Glomerular endothelial cell (primary cell): Measurements from ENCODE around the gene HLCS. TPM values are rescaled to one million over a fixed set of nuclear protein-coding genes. Genes with fewer than 3 reads are reported as not detected.

Experiments used
- DNase-seq: peaks from one replicate; pipeline ENCODE4 v3.0.0-alpha.2; 2011; ENCODE audit warnings: low read depth, low spot score; ENCODE audit errors: extremely low read depth
- total RNA-seq: library from RNA; depleted of rRNA; stranded (reverse); fragments of >200 nt; gene quantifications from 2 replicates; pipeline ENCODE4 v1.2.3, GENCODE V29; 2015

The HLCS gene
- total RNA-seq, 1 donor from 2014 or later = 18.2 TPM

DNA sequence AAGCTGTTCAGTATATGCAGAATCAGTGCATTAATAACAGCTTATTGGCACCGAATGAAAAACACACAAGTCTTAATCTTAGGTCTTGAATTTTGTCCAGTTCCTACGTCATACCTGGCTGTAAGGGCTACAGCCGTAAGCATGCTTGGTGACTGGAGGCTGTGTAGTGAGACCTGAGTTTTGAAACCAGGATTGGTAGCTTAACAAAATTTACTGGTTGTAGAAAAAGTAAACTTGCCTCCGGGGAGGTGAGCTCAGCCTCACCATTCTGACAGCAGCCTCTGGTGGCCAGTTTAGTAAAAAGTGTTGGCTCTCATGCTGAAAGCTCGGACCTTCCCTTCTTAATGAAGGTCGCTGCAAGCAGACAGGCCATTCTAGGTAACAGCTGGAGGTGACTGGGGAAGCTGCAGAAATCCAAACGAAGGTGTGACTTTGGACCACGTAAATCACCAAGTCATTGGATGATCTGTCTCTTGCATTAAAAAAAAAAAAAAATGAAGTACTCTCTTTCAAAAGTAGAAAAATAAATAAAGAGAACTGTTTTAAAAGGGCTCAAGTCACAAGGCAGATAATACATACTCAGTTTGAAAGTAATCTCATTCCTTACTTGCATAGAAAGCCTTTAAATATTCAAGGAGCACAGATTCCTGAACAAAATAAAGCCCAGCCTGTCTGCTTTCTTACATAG, 48.9 kb downstream of the HLCS start:
- DNase-seq = no peak

DNA sequence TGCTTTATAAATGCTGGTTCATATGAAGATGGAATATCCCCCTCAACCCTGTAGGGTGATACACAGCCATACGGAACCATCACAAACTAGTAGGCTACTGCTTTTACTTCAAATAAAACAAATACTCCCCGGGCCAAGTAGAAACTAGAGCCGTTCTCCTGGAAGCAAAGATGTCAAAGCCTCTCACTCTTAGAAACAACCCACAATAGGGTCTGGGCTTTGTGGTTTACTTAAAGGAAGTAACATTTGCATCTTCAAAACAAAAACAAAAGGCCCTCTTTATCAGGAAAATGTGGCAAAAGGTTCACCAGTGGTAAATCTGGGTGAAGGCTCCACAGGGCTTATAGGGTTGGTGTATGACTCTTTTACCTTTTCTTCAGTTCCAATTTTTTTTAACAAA, 49.8 kb downstream of the HLCS start:
- no peak for DNase-seq

DNA sequence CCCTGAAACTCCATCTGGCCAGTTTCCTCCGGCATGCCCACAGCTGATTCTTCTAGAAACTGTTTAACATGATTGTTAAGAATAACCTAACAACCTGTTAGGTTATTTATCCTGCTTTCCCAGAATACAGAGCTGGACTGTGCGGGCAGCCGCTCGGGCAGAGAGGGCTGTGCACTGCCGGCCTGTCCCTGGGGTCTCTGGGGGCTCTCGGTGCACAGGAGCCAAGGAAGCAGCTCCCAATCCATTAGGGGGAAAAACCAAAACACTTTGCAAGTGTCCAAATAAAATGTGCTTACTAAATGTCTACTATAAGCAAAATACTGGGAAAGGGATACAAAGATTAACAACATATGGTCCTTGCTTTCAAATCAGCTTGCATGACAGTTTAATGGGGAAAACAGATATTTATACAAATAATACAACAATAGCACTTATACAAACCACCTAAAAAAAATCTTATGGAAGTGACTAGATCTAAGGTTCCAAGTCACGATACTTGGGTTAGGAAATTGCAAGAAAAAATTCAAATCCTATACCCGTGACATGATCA, 50.7 kb downstream of the HLCS start:
- DNase-seq = no peak

DNA sequence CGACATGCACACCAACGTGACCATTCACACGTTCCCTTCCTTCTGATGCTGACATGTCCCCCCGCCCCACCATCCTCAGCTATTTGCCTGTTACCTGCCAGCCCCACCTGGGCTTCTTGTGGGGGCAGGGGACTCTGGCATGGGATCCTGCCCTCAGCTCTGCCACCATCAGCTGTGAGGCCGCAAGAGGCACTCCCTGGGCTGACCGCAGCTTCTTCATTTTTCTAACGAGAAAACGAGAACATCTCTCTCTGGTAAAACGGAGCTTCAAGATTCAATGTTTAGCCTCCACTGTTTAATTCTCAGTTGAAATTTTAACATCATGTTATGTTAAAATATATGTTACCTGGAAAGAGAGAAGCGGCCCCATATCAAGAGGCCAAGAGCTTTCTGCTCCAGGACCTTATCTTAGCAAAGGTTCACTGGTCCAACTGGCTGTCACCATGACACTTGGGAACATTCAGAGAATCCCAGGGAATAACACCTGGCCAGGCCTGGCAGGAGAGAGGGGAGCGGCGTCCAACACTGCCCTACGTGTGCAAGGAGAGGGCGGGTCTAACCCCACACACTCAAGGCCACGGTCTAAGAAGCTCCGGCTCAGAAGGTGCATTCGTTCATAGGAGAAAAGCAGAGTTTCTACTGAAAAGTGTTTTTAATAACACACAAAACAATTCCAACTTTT, 51.3 kb downstream of the HLCS start:
- no peak for DNase-seq

DNA sequence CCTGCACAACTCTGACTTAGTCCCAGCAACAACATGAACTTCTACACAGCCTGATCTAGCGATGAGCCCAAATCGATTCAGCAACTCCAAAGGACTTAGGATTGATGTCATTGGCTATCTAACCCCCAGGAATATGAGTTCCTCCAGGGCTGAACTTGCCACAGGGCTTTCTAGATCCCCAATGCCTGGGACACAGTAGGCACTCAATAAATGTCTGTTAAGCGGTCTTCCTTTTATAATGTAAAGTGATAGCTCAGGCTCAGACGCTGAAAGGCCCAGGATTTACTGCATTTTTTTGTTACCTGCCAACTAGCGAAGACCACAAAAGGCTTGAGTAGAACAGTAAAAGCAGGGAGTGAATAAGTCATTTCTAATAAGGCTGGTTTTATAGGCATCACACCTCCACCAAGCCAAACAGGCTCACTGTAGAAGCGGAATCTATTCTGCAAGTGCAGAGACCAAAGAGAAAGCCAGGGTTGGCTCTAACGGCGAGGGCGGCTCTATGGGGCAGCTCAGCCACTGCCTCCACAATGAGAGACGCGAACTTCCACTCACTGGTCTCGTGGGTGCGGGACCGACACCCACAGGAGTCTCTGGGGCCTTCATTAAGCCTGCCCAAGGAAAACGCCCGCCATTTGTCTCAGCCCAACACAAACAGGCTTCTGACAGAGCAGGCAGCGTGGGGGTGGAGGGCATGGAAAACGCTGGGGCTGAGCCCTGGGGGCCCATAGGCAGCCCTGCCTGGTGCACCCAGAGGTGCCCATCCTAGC, 52.0 kb downstream of the HLCS start:
- DNase-seq = no peak

DNA sequence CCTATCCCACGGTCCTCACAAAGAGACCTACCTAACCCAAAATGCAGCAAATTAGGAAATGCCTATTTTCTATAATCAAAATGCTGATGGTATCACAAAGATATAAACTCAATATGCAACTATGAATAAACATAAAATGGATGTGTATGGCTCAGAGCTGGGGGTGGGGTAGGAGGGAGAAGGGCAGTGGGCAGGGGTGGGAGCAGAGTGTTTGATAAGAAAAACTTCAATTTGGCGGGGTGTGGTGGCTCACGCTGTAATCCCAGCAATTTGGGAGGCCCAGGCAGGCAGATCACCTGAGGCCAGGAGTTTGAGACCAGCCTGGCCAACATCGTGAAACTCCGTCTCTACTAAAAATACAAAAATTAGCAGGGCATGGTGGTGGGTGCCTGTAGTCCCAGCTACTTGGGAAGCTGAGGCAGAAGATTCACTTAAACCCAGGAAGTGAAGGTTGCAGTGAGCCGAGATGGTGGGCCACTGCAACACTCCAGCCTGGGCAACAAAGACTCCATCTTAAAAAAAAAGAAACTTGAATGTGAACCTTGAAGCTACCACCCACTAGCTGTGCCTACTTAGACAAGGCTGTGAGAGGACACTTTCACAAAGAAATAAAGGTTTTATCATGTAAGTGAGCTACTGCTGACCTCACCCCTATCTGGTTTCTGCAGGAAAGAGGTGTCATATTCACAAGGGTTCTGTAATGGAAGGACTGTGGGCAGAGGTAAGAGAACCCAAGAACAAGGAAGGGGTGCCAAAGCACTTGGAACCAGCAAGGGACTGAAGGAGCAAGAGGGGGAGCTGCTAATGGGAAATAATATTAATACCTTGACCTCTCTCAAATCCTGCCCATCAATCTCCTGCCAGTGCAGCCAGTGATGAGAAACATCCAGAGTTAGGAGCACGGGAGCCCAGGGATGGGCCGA, 53.0 kb downstream of the HLCS start:
- DNase-seq = no peak

DNA sequence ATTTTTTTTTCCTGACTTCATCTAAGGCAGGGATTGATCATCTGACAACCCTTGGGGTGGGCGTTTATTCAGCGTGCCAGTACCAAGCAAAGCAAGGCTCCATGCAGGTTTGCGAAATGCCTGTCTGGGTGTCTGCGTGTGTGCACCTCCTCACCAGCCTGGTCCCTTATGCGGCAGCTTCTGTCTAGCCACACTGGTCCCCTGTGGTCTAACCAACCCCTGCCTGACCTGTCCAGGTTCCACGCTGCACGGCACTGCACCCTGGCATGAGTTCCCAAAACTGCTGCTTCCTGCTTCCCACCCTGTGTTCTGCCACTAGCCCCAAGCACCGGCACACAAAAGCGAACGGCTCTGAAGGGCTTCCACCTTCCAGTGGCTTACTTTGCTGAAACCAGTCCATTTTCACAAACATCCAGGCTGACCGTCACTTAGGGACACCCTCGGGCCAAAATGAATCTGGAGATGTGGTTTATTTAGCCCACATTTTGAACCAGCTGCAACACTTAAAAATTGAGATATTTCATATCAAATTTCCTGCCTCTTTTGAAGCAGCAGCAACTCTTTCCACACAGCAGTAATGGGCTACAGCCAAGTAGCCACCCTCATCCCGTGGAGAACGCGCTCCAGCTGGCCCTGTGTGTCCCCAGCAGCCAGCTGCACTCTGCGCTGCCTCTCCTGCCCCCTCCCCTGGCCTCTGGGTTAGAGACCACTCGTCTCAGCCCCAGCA, 55.7 kb downstream of the HLCS start:
- no peak for DNase-seq

DNA sequence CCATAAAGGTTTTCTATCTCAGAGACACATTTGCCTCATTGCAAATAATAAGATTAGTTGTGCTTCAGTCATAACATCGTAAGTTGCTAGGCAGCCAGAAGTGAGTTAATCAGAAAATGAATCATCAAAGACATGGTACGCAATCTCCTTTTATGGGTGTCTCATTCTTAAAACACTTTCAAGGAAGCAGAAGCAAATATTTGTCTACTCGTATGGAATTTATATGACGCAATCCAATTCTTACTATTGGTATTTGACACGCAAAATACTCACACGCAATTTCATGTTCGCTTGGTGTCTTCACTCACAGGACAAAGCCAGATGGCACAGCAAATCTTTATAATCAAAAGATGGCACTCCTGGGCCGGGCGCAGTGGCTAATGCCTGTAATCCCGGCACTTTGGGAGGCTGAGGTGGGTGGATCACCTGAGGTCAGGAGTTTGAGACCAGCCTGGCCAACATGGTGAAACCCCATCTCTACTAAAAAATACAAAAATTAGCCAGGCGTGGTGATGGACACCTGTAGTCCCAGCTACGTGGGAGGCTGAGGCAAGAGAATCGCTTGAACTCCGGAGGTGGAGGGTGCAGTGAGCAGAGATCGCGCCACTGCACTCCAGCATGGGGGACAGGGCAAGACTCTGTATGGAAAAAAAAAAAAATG, 56.4 kb downstream of the HLCS start:
- DNase-seq = peak; percentile 94

DNA sequence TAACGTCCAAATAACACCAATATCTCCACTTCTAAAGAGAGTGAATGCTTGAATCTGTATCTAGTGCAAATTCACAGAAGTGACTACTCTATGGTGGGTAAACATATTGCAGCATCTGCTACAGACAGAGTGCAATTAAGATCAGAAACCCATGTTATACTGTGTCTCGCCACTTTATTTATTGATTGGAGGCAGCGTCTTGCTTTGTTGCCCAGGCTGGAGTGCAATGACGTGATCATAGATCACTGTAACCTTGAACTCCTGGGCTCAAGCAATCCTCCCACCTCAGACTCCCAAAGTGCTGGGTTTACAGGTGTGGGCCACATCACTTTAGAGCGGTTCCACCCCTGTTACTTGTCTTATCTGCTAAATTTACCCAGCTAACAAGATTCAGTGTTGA, 57.0 kb downstream of the HLCS start:
- DNase-seq = no peak

DNA sequence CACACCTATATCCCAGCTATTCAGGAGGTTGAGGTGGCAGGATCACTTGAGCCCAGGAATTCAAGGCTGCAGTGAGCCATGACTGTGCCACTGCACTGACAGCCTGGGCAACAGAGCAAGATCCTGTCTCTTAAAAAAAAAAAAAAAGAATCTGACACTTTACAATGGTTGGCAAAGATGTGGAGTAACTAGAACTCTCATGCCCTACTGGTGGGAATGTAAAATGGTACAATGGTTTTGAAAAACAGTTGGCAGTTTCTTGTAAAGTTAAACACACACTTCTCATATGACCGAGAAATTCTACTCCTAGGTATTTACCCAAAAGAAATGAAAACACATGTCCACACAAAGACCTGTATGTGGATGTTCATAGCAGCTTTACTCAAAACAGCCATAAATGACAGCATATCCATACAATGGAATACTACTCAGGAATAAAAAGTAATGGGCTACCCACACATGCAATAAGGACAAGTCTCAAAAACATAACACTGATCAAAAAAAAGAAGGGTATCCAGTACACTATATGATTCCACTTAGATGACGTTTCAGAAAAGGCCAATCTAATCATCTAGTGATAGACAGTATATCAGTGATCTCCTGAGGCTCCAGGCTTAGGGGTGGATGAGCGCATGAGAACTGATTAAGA, 58.1 kb downstream of the HLCS start:
- no peak for DNase-seq

DNA sequence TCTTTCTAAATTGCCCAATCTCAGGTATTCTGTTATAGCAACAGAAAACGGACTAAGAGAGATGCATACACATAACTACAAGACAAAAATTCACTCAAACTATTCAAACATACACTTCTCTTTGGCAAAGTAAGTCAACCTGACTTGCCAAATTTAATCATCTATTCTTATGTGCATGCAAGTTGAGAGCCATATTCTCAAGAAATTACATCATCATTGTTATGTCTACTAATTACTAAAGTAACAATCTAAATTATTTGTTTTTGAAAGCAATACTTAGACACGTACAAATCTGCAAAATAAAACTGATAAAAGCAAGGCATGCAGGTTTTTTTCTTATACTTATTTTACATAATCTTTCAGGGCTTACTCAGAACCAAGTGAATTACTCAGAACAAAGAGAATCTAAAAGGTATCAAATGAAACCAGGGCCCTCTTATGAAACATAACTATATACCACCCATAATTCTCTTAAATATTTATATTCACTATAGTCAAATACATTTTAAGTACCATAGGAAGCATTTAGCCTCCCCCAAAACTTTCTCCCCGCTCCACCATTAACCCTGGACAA, 62.3 kb downstream of the HLCS start:
- no peak for DNase-seq

DNA sequence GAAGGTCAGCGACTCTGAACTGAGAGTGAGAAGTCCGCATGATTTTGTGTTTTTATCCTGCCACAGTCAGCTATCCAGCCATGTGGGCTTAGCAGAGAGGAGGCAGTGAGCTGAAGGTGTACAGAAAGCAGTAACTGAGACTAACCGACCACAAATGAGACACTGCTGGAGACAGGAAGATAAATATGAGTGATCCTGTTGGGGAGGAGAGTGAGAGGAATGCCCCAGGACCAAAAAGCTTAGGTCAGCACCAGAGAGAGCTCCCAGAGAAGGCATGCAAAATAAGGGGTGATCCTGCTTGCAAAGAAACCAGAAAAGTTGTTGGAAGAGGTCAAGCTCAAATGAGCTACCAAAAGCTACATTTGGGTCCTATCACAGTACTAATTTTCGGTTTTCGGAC, 63.7 kb downstream of the HLCS start:
- DNase-seq = no peak

DNA sequence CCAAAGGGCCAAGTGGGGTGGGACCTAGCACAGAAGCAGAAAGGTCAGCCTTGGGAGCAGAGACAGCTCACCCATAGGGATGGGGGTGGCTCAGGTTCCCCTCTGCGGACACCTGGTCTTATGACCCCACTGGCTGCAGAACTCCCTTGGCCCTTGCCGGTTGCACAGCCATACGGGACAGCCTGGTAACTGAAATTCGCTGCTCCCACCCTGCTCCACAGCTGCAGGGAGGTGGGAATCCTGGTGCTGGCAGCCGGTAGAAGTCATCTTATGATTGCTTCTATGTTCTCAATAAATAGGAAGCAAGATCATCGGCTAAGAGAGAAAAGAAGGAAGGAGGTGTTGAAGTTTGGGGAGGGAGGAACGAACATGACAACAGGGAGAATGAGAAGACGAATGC, 64.1 kb downstream of the HLCS start:
- DNase-seq = no peak

DNA sequence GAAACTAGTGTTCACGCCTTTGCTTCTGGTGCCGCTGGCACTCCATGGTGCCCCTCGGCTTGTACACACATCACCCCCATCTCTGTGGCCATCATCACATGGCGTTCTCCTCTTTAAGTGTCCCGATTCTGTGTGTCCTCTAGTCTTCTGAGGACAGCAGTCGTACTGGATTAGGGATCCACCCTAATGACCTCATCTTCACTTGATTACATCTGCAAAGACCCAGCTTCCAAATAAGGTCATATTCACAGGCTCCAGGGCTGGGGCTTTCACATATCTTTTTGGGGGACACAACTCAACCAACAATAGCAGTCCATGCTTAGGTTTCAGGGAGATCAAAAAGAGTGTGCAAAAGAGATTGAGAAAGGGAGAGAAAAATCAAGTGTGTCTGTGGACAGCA, 64.9 kb downstream of the HLCS start:
- DNase-seq = no peak

DNA sequence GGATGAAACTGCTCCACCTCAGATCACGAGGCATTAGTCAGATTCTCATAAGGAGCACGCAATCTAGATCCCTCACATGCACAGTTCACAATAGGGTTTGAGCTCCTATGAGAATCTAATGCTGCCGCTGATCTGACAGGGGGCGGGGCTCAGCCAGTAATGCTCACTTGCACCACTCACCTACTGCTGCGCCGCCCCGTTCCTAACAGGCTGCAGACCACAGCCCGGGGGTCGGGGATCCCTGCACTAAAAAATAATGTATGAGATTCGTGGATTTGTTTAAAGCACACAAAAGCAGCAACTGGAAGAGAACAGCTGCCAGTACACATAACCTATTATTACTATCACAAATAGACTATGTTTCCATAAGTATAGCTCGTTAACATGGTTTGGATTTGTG, 72.9 kb downstream of the HLCS start:
- no peak for DNase-seq

DNA sequence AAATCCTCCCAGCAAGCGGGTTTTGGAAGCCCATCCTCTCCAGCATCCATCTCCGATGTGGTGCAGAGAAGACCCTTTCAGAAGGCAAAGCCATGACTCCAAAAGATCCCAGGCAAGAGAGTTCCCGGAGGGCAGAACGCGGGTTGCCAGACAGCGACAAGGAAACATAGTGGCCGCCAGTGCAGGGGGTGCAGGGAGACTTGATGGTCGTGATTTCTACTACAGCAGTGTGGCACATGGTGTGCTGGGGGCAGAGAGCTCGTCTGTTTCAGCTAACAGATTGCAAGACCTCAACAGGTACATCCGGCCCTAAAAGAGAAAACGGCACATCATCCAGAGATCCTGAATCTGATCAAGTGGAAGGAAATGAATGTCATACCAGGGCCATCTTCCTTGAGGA, 74.3 kb downstream of the HLCS start:
- DNase-seq = no peak

DNA sequence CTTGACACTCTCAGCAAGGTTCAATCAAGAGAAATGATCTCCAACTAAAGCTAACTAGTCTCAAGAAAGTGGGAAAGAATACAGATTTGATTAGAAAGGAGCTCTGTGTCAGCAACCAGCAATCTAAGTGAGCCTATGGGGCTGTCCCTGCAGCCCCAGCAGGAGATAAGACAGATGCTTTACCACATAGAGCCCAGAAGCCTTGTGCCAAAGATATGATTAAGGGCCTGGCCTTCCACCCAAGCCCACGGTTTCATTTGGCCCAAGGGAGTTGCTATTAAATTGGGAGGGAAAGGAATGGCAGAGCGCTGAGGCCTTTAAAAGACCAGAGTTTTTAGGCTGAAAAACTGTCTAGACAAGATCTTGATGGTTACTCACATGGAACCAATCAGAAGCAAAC, 74.8 kb downstream of the HLCS start:
- DNase-seq = no peak

DNA sequence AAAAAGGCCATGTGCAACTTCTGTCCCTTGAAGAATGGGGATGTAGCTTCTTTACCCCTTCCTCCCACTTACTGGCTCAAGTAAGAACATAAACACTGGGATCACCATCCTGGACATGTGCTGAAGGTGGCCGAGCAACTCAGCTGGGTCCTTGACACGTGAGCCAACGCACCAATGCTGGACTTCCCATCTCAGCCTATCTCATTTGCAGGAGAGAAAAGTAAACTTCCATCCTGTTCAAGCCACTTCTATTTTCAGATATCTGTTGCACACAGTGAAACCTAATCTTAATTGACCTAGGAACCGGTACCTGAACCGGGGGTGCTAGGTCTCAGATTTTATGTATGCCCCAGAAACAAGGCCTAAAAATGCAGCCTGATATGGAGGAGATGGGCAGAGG, 75.3 kb downstream of the HLCS start:
- no peak for DNase-seq

DNA sequence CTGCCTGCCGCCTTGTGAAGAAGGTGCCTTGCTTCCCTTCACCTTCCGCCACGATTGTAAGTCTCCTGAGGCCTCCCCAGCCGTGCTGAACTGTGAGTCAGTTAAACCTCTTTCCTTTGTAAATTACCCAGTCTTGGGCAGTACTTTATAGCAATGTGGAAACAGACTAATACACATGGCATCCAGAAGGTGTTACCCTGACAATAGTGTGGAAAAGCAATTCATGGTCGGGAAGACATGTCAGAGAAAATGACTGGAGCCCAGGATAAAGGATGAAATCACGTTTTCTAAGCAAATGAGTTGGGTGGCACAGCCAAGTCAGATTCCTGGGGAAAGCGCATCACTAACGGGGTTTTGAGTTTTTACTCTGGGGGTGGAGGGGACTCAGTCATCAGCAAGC, 76.4 kb downstream of the HLCS start:
- DNase-seq = no peak
